GM12892 (cell line): ENCODE data around the gene VCX2.

ENCODE experiments used
- POLR2A ChIP-seq: IDR thresholded peaks from 2 replicates; pipeline ENCODE4 v1.6.1; 2011; ENCODE audit warnings: low read depth, low read length, control low read depth
- POLR2AphosphoS5 ChIP-seq: IDR thresholded peaks from 2 replicates; pipeline ENCODE4 v1.6.1; 2011; ENCODE audit warnings: low read depth, low read length, control low read depth

DNA sequence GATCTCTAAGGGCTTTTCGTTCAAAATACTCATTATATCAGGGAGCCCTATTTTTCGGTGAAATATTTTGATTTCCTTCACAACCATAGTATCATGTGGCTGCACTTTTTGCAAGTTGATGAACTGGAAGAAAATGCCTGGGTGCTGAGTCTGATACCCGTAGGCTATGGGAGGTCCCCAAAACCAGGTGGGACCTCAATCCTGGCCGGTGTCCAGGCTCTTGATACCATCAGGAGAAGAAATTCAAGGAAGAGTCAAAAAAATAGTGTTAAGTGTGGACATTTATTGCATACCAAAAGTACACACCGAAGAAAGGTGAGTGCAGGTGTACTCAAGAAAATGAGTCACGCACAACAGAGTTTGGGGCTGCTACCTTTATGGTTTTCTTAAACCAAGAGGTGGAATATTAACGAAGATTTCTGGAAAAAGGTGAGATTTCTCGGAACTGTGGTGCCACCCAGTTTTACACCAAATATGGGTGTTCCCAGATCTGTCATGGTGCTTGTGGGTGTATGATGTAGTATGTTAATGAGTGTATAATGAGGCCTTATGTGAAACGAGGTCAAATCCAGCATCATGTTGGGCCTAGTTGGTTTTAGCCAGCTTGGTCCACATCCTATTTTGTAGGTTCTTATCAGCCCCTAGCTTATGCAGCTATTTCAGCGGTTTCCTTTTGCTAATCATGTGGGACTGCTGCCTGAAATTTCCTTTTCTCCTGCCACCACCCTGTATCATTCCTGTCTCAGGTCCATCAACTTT lies 29.9 kb downstream of the VCX2 start:
- TF ChIP-seq POLR2AphosphoS5, result no peak
- TF ChIP-seq POLR2A, result no peak
